CD4-positive, CD25-positive, alpha-beta regulatory T cell (primary cell): Measurements from ENCODE around the gene MASTL. TPM values are rescaled to one million over a fixed set of nuclear protein-coding genes. Genes with fewer than 3 reads are reported as not detected.

Experiments used
- ATAC-seq, 2 donors: fragments of 150-1000 bp; cut with Tn5 transposase; one replicate each; pipeline ENCODE4 v1.10.0; 2021; ENCODE audit warnings: low read depth in 2 of 2, moderate number of reproducible peaks in 2 of 2, moderate library complexity in 1 of 2
- DNase-seq, 3 donors: peaks; one replicate each; pipeline versions ENCODE4 v3.0.0 to v3.0.0-alpha.2; 2012 to 2022; ENCODE audit warnings: mixed read lengths in 1 of 3
- H3K27ac ChIP-seq: one replicate; pipeline ENCODE4 v1.7.0; 2013; ENCODE audit warnings: mild to moderate bottlenecking, low read length; ENCODE audit not compliant: insufficient read depth, poor library complexity, severe bottlenecking
- H3K27me3 ChIP-seq: one replicate; pipeline ENCODE4 v1.7.0; 2013; ENCODE audit warnings: low read length; ENCODE audit not compliant: control insufficient read depth, insufficient read depth
- H3K36me3 ChIP-seq: one replicate; pipeline ENCODE4 v1.7.0; 2013; ENCODE audit warnings: mild to moderate bottlenecking, low read length, moderate library complexity; ENCODE audit not compliant: control insufficient read depth, insufficient read depth
- H3K4me1 ChIP-seq: 2 replicates; pipeline ENCODE4 v1.7.0; 2013; ENCODE audit warnings: mild to moderate bottlenecking, low read length; ENCODE audit not compliant: insufficient read depth, control insufficient read depth, poor library complexity, severe bottlenecking
- H3K4me3 ChIP-seq: one replicate; pipeline ENCODE4 v1.7.0; 2013; ENCODE audit warnings: low read depth, mild to moderate bottlenecking, low read length, moderate library complexity
- H3K9me3 ChIP-seq, 2 experiments: 1 replicate in 1 of 2; 2 replicates in 1 of 2; pipeline ENCODE4 v1.7.0; 2013; ENCODE audit warnings: low read length in 2 of 2, mild to moderate bottlenecking in 1 of 2, moderate library complexity in 1 of 2; ENCODE audit not compliant: control insufficient read depth in 2 of 2
- H3K27ac Mint-ChIP-seq, 3 donors: one replicate each; pipeline ENCODE4 v1.8.0; 2020 to 2022; ENCODE audit warnings: mild to moderate bottlenecking in 3 of 3, mixed read lengths in 3 of 3, moderate library complexity in 2 of 3
- H3K27me3 Mint-ChIP-seq: one replicate; pipeline ENCODE4 v1.8.0; 2022; ENCODE audit warnings: mild to moderate bottlenecking, mixed read lengths
- H3K36me3 Mint-ChIP-seq: one replicate; pipeline ENCODE4 v1.8.0; 2020; ENCODE audit warnings: mixed read lengths
- H3K4me1 Mint-ChIP-seq, 4 donors: one replicate each; pipeline ENCODE4 v1.8.0; 2020 to 2022; ENCODE audit warnings: mixed read lengths in 4 of 4, mild to moderate bottlenecking in 1 of 4
- H3K4me3 Mint-ChIP-seq, 4 donors: one replicate each; pipeline ENCODE4 v1.8.0; 2020 to 2022; ENCODE audit warnings: mild to moderate bottlenecking in 4 of 4, mixed read lengths in 4 of 4, moderate library complexity in 3 of 4
- H3K9me3 Mint-ChIP-seq, 7 donors: one replicate each; pipeline ENCODE4 v1.8.0; 2020 to 2022; ENCODE audit warnings: mixed read lengths in 7 of 7, mild to moderate bottlenecking in 3 of 7, moderate library complexity in 2 of 7
- polyA plus RNA-seq, 4 donors: library from polyadenylated mRNA; unstranded; fragments of 300-500 nt; fragmentation: Illumina TruSeq; gene quantifications; one replicate each; pipeline ENCODE4 v1.2.3, GENCODE V29; 2021
- total RNA-seq: library from RNA; stranded (reverse); gene quantifications from one replicate; pipeline ENCODE4 v1.2.3, GENCODE V29; 2022

MASTL gene
- total and polyA plus RNA-seq, 5 donors from 2014 or later: 1.4 to 27.6 (median 2.7) TPM

DNA sequence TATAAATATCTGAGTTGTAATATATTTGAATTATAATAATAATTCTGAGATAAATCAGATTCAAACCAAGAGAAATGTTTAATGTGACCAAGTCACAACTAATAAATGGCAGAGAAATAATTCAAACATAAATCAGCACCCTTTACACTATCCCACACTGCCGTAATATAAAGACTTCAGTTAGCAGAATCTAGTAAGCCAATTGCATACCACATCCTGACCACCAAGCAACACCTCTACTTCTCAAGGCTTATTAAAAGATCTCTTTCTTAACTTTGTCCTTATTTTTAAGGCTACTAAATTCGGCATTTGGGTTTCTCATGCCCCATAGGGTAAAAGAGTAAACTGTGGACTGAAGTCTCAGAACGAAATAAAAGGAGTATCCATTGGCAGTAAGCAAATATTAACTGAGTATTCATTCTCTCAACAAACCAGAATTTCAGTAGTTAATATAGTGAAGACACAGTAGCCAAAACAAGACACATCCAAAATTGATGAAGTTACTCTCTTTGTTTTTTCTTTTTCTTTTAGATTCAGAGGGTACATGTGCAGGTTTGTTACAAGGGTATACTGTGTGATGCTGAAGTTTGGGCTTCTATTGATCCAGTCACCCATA lies 70.6 kb downstream of the MASTL start:
- DNase-seq (peak in 1 of 3 donors; percentile 28), ATAC-seq (peak in 1 of 2 donors; percentile 55)
- Mint-ChIP-seq H3K27ac (peak overlapping the region; percentile 43 to 92 (median 76)), H3K9me3 (no peaks in the 10 kb centered on the region), H3K4me1 (peaks cover 13 to 25% (median 23%) of the 10 kb centered on the region in 4 donors), H3K36me3 (peaks cover 15% of the 10 kb centered on the region), H3K27me3 (no peaks in the 10 kb centered on the region), H3K4me3 (no peak overlapping the region)
- H3K36me3 ChIP-seq: peaks cover 48% of the 10 kb centered on the region
- H3K4me1 ChIP-seq: no peaks in the 10 kb centered on the region
- H3K4me3 ChIP-seq: no peak overlapping the region
- no peaks in the 10 kb centered on the region for H3K9me3 ChIP-seq
- H3K27me3 ChIP-seq: no peaks in the 10 kb centered on the region
- H3K27ac ChIP-seq: no peak overlapping the region

DNA sequence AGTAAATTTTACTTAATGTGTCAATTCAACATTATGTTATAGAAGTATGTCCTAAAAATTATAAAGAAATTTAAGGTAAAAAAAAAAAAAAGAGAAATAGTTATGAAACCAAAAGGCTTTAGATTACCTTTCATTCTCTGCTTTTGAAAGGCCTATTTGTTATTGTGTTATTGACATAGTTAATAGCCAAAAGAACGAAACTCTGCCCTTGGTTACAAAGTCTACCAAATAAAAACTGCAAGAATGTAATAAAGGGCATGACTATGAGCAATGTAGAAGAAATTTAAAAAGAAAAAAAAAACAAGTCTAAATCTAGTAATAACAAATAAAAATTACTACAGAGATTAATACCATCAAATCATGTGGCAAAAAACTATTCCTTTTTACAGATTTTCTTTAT lies 74.9 kb downstream of the MASTL start:
- Mint-ChIP-seq H3K36me3 (peaks cover 17% of the 10 kb centered on the region), H3K9me3 (no peaks in the 10 kb centered on the region)

DNA sequence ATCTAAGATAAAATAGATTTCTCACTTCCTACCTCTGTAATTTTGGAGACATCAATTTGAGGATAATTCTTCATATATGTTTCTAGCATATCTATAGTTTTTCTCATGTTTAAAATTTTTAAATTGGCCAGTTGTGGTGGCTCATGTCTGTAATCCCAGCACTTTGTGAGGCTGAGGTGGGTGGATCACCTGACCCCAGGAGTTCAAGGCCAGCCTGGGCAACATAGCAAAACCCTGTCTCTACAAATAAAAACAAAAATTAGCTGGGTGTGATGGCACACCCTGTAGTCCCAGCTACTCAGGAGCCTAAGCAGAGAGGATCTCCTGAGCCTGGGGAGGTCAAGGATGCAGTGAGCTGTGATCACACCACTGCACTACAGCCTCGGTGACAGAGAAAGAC lies 80.6 kb downstream of the MASTL start:
- Mint-ChIP-seq H3K27me3 (no peaks in the 10 kb centered on the region), H3K27ac (no peak overlapping the region), H3K4me1 (peaks cover 4 to 32% (median 9%) of the 10 kb centered on the region in 4 donors), H3K9me3 (peaks cover 0 to 1% (median 0%) of the 10 kb centered on the region in 7 donors), H3K4me3 (no peak overlapping the region), H3K36me3 (peaks cover 11% of the 10 kb centered on the region)
- no peak overlapping the region for H3K4me3 ChIP-seq
- no peaks in the 10 kb centered on the region for H3K9me3 ChIP-seq
- peaks cover 10% of the 10 kb centered on the region for H3K36me3 ChIP-seq
- ATAC-seq (no peak), DNase-seq (no peak)
- peaks cover 17% of the 10 kb centered on the region for H3K4me1 ChIP-seq
- H3K27me3 ChIP-seq: no peaks in the 10 kb centered on the region
- no peak overlapping the region for H3K27ac ChIP-seq

More for the DNA sequence above, 74.9 kb downstream of the MASTL start:
- Histone ChIP-seq H3K27ac (no peak overlapping the region), H3K9me3 (no peaks in the 10 kb centered on the region), H3K36me3 (peaks cover 35% of the 10 kb centered on the region), H3K27me3 (no peaks in the 10 kb centered on the region), H3K4me1 (no peaks in the 10 kb centered on the region), H3K4me3 (no peak overlapping the region)
- peaks cover 11 to 19% (median 13%) of the 10 kb centered on the region in 4 donors for H3K4me1 Mint-ChIP-seq
- no peak for DNase-seq
- ATAC-seq: no peak
- no peaks in the 10 kb centered on the region for H3K27me3 Mint-ChIP-seq
- H3K4me3 Mint-ChIP-seq: no peak overlapping the region
- H3K27ac Mint-ChIP-seq: no peak overlapping the region

Other genes starting within 250 kb of the MASTL start
- 9.6 TPM for gene ANKRD26, start 54.9 kb upstream of the MASTL start, total RNA-seq
- gene ANKRD26, start 54.9 kb upstream of the MASTL start, polyA plus RNA-seq: 1 to 10 TPM; 1.1 to 2.1 (median 1.7) TPM
- 134 TPM for gene YME1L1, start 968 bp upstream of the MASTL start, total RNA-seq
- 100 to 1,000 TPM; 107 to 123 (median 114) TPM for gene YME1L1, start 968 bp upstream of the MASTL start, polyA plus RNA-seq
- 24.7 TPM for gene ACBD5, start 85.4 kb downstream of the MASTL start, total RNA-seq
- gene ACBD5, start 85.4 kb downstream of the MASTL start, polyA plus RNA-seq: 10 to 100 TPM; 11.0 to 12.1 (median 11.9) TPM